ENCODE measurements around the gene CCL2. TPM values are rescaled to one million over a fixed set of nuclear protein-coding genes. Genes with fewer than 3 reads are reported as not detected.

Gene CCL2
- total RNA-seq, result not detected in 2 replicates

DNA sequence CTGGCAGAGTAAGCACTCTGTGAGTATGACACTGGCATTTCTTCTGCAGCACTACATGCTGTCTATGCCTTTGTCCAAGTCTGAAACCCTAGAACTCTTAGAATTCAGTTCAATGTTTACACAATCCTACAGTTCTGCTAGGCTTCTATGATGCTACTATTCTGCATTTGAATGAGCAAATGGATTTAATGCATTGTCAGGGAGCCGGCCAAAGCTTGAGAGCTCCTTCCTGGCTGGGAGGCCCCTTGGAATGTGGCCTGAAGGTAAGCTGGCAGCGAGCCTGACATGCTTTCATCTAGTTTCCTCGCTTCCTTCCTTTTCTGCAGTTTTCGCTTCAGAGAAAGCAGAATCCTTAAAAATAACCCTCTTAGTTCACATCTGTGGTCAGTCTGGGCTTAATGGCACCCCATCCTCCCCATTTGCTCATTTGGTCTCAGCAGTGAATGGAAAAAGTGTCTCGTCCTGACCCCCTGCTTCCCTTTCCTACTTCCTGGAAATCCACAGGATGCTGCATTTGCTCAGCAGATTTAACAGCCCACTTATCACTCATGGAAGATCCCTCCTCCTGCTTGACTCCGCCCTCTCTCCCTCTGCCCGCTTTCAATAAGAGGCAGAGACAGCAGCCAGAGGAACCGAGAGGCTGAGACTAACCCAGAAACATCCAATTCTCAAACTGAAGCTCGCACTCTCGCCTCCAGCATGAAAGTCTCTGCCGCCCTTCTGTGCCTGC lies at the start of gene CCL2:
Gene CCL2 (plus strand): TSS at position 635 of the 730 bp plus-strand sequence. CDS start 65 bp downstream, at position 700.
- Histone ChIP-seq H3K27me3 (ENCODE audit: control insufficient read depth, insufficient read depth, low read length) (no peaks in the 10 kb centered on the region), H3K36me3 (ENCODE audit: control insufficient read depth, insufficient read depth, low read length) (no peaks in the 10 kb centered on the region), H3K4me3 (ENCODE audit: low read depth, low read length) (no peak within 1 kb of the TSS)
- peak; percentile 25 for DNase-seq (ENCODE audit: low read depth)
- TF ChIP-seq, protein P1, sequence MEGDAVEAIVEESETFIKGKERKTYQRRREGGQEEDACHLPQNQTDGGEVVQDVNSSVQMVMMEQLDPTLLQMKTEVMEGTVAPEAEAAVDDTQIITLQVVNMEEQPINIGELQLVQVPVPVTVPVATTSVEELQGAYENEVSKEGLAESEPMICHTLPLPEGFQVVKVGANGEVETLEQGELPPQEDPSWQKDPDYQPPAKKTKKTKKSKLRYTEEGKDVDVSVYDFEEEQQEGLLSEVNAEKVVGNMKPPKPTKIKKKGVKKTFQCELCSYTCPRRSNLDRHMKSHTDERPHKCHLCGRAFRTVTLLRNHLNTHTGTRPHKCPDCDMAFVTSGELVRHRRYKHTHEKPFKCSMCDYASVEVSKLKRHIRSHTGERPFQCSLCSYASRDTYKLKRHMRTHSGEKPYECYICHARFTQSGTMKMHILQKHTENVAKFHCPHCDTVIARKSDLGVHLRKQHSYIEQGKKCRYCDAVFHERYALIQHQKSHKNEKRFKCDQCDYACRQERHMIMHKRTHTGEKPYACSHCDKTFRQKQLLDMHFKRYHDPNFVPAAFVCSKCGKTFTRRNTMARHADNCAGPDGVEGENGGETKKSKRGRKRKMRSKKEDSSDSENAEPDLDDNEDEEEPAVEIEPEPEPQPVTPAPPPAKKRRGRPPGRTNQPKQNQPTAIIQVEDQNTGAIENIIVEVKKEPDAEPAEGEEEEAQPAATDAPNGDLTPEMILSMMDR (IDR thresholded peaks at IDR 0.05; ENCODE audit: insufficient read depth, low read length, severe bottlenecking), result no peak
- FAIRE-seq, result peak; percentile 64

DNA sequence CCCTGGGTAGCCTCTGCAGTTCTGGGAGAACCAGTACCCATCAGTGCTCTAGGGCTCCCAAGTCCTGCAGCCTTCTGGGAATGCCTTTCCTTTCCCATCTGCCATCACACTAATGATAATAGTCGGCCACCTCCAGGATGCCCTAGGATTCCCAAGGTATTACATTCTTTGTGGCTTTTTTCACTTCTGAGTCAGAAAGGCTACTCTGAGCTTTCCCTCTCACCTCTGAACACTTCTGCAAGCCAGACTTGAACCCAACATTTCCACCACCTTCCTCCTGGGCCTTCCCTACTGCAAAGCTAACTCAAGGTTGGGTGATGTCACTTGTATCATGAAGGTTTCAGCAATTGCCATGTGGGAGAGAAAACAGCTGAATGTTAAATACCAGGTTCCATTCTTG lies 49.7 kb upstream of the CCL2 start:
- TF ChIP-seq, protein P1 (IDR thresholded peaks at IDR 0.05; ENCODE audit: insufficient read depth, low read length, severe bottlenecking), result no peak
- FAIRE-seq, result no peak
- Histone ChIP-seq H3K36me3 (ENCODE audit: control insufficient read depth, insufficient read depth, low read length) (no peaks in the 10 kb centered on the region), H3K4me3 (ENCODE audit: low read depth, low read length) (no peak overlapping the region), H3K27me3 (ENCODE audit: control insufficient read depth, insufficient read depth, low read length) (no peaks in the 10 kb centered on the region)
- DNase-seq (ENCODE audit: low read depth), result no peak

GRCh38 chr17:34206569-34206968 lies 48.5 kb upstream of the CCL2 start:
- DNase-seq (ENCODE audit: low read depth) (no peak), FAIRE-seq (no peak)
- TF ChIP-seq, protein P1 (IDR thresholded peaks at IDR 0.05; ENCODE audit: insufficient read depth, low read length, severe bottlenecking), result no peak
- Histone ChIP-seq H3K36me3 (ENCODE audit: control insufficient read depth, insufficient read depth, low read length) (no peaks in the 10 kb centered on the region), H3K4me3 (ENCODE audit: low read depth, low read length) (no peak overlapping the region), H3K27me3 (ENCODE audit: control insufficient read depth, insufficient read depth, low read length) (no peaks in the 10 kb centered on the region)

DNA sequence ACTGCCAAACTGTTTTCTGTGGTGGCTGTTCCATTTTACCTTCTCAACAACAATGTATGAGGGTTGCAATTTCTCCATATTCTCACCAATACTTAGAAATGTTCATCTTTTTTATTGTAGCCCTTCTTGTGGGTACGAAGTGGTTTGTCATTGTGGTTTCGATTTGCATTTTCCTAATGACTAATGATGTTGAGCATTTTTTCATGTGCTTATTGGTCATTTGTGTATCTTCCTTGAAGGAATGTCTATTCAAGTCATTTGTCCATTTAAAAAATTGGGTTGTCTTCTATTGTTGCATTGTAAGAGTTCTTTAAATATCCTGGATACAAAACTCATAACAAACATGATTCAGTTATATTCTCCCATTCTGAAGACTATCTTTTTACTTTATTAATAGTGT lies 47.5 kb upstream of the CCL2 start:
- no peak for FAIRE-seq
- no peak overlapping the region for H3K4me3 ChIP-seq (ENCODE audit: low read depth, low read length)
- no peaks in the 10 kb centered on the region for H3K27me3 ChIP-seq (ENCODE audit: control insufficient read depth, insufficient read depth, low read length)
- TF ChIP-seq, protein P1 (IDR thresholded peaks at IDR 0.05; ENCODE audit: insufficient read depth, low read length, severe bottlenecking), result no peak
- no peaks in the 10 kb centered on the region for H3K36me3 ChIP-seq (ENCODE audit: control insufficient read depth, insufficient read depth, low read length)
- no peak for DNase-seq (ENCODE audit: low read depth)

DNA sequence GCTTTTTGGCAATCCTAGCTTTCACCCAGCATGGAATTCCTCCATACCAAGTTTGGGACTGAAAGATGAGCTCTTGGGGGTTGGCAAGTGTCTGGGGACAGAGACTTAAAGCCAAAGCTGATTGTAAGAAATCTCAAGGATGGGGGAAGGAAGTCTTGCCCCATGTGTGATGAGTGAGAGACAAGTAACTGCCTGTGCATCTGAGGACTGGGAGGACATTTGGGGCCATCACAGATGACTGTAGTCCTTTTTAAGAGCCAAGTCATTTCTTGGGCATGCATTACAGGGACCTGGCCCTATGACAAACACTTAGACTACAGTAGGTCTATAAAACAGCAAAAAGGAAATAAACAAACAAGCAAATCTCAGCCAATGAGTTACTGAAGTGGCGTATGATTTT lies 36.3 kb upstream of the CCL2 start:
- FAIRE-seq, result no peak
- DNase-seq (ENCODE audit: low read depth), result no peak

More for the DNA sequence above, 36.3 kb upstream of the CCL2 start:
- H3K36me3 ChIP-seq (ENCODE audit: control insufficient read depth, insufficient read depth, low read length), result no peaks in the 10 kb centered on the region
- no peak overlapping the region for H3K4me3 ChIP-seq (ENCODE audit: low read depth, low read length)
- H3K27me3 ChIP-seq (ENCODE audit: control insufficient read depth, insufficient read depth, low read length), result no peaks in the 10 kb centered on the region
- TF ChIP-seq, protein P1 (IDR thresholded peaks at IDR 0.05; ENCODE audit: insufficient read depth, low read length, severe bottlenecking), result no peak
